Activated CD4-positive, alpha-beta T cell treated with anti-CD3 and anti-CD28 coated beads, Interleukin-10, Interleukin-2, amounts not matched to agents 100 ng/mL and 50 ng/mL, durations not matched to agents 16 hours and 8 hours (primary cell): ENCODE data around the gene ZNF385A.
"Not testable (repeated sequence)": the region's sequence is repeated elsewhere in the genome, so short reads cannot be mapped to it uniquely, and the experiment has no call there.

Source experiments
- DNase-seq: peaks from one replicate; pipeline ENCODE4 v3.0.0-alpha.2; 2020

The ZNF385A gene

GRCh38 chr12:54372113-54372806 lies 12.3 kb downstream of the ZNF385A start:
- DNase-seq, result no peak

- no peak for DNase-seq
Measured at GRCh38 chr12:54371328-54372112, 13.0 kb downstream of the ZNF385A start.

- DNase-seq, result peak; percentile 27
Measured at GRCh38 chr12:54370171-54370730, 14.3 kb downstream of the ZNF385A start.

- no peak for DNase-seq
Measured at GRCh38 chr12:54369597-54370131, 14.9 kb downstream of the ZNF385A start.

- peak; percentile 91 for DNase-seq
Measured at GRCh38 chr12:54368709-54369596, 15.6 kb downstream of the ZNF385A start.

GRCh38 chr12:54368025-54368708 lies 16.4 kb downstream of the ZNF385A start:
- DNase-seq, result no peak

GRCh38 chr12:54364413-54364812 lies 20.1 kb downstream of the ZNF385A start, which contains the start of gene GPR84:
Gene GPR84, minus strand, starts transcription at chr12:54364486. Its CDS starts 635 bp downstream, at chr12:54363851.
- DNase-seq, result peak; percentile 86

- no peak for DNase-seq
Measured at GRCh38 chr12:54363618-54364017, 20.9 kb downstream of the ZNF385A start.

- no peak for DNase-seq
Measured at GRCh38 chr12:54363047-54363446, 21.5 kb downstream of the ZNF385A start.

GRCh38 chr12:54360717-54361456 lies 23.6 kb downstream of the ZNF385A start:
- peak; percentile 60 for DNase-seq

- DNase-seq, result no peak
Measured at GRCh38 chr12:54359762-54360351, 24.7 kb downstream of the ZNF385A start.

GRCh38 chr12:54358945-54359761 lies 25.4 kb downstream of the ZNF385A start:
- peak; percentile 99 for DNase-seq

GRCh38 chr12:54358191-54358944 lies 26.2 kb downstream of the ZNF385A start:
- DNase-seq, result peak; percentile 77

- no peak for DNase-seq
Measured at GRCh38 chr12:54357506-54358190, 26.9 kb downstream of the ZNF385A start.

- no peak for DNase-seq
Measured at GRCh38 chr12:54356951-54357356, 27.6 kb downstream of the ZNF385A start.

GRCh38 chr12:54356228-54356627 lies 28.3 kb downstream of the ZNF385A start:
- DNase-seq, result no peak

GRCh38 chr12:54355104-54355815 lies 29.3 kb downstream of the ZNF385A start:
- DNase-seq, result no peak

- not testable (repeated sequence) for DNase-seq
Measured at GRCh38 chr12:54354271-54354670, 30.3 kb downstream of the ZNF385A start.
